ENCODE data around the gene KRT17.
"Not testable (repeated sequence)": the region's sequence is repeated elsewhere in the genome, so short reads cannot be mapped to it uniquely, and the experiment has no call there.

Gene KRT17

GRCh38 chr17:41653892-41654677, 29.7 kb upstream of the KRT17 start:
- peak; percentile 8 for DNase-seq

- no peak for DNase-seq
Observed at GRCh38 chr17:41653421-41653820, 29.0 kb upstream of the KRT17 start.

GRCh38 chr17:41652461-41652970, 28.1 kb upstream of the KRT17 start:
- DNase-seq = no peak

GRCh38 chr17:41651625-41652460, 27.5 kb upstream of the KRT17 start:
- DNase-seq = no peak

GRCh38 chr17:41650794-41651624, 26.6 kb upstream of the KRT17 start:
- no peak for DNase-seq

- DNase-seq = no peak
Observed at GRCh38 chr17:41649923-41650519, 25.6 kb upstream of the KRT17 start.

- DNase-seq = peak; percentile 55
Observed at GRCh38 chr17:41648411-41649195, 24.2 kb upstream of the KRT17 start.

GRCh38 chr17:41647940-41648410, 23.6 kb upstream of the KRT17 start:
- peak; percentile 64 for DNase-seq

GRCh38 chr17:41647038-41647813, 22.9 kb upstream of the KRT17 start:
- DNase-seq = no peak

GRCh38 chr17:41642252-41643156, 18.1 kb upstream of the KRT17 start:
- no peak for DNase-seq

- not testable (repeated sequence) for DNase-seq
Observed at GRCh38 chr17:41640596-41640995, 16.2 kb upstream of the KRT17 start.

- no peak for DNase-seq
Observed at GRCh38 chr17:41639492-41640473, 15.4 kb upstream of the KRT17 start.

- no peak for DNase-seq
Observed at GRCh38 chr17:41638941-41639340, 14.6 kb upstream of the KRT17 start.

GRCh38 chr17:41638194-41638593, 13.8 kb upstream of the KRT17 start:
- DNase-seq = no peak

GRCh38 chr17:41636652-41637051, 12.3 kb upstream of the KRT17 start:
- no peak for DNase-seq

GRCh38 chr17:41635121-41636097, 11.0 kb upstream of the KRT17 start:
- no peak for DNase-seq

GRCh38 chr17:41634639-41635038, 10.3 kb upstream of the KRT17 start:
- no peak for DNase-seq
